Measurements from ENCODE around the gene TACSTD2.
"Not testable (repeated sequence)": the region's sequence is repeated elsewhere in the genome, so short reads cannot be mapped to it uniquely, and the experiment has no call there.

Gene TACSTD2

DNA sequence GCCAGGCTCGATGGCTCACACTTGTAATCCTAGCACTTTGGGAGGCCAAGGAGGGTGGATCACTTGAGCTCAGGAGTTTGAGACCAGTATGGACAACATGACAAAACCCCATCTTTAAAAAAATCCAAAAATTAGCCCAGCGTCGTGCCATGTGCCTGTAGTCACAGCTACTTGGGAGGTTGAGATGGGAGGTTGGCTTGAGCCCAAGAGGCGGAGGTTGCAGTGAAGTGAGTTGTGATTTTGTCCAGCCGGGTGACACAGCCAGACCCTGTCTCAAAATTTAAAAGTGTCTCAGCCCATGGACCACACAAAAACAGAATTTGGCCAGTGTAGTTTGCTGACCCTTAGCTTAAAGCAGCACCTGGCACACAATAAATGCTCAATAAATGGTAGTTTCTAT, 11.3 kb upstream of the TACSTD2 start:
- no peaks in the 10 kb centered on the region for H3K27me3 ChIP-seq

DNA sequence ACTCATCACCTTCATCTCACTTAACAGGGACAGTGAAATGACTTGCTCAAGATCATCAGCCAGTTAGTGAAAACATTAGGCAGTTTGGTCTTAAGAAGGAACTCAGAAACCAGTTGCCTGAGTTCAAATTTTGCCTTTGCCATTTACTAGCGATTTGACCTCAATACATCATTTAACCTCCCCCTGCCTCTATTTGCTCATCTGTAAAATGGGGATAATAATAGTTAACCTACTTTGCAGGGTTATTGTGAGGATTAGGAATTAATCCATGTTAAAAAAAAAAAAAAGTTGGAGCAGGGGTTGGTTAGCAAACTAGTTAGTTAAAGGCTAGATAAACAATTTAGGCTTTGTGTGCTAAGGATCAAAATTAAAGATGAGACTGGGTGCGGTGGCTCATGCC, 10.6 kb upstream of the TACSTD2 start:
- Histone ChIP-seq H3K36me3 (no peaks in the 10 kb centered on the region), H3K4me1 (peaks cover 5% of the 10 kb centered on the region; the same call in 1 of the 2 replicates), H3K4me3 (no peak overlapping the region), H3K27me3 (no peaks in the 10 kb centered on the region), H3K9ac (no peak overlapping the region), H3K9me3 (no peaks in the 10 kb centered on the region), H4K20me1 (no peaks in the 10 kb centered on the region), H3K27ac (no peak overlapping the region), H3K4me2 (no peak overlapping the region)
- no peak for TF ChIP-seq Cebpa-rat (IDR thresholded peaks at IDR 0.05)

More for the DNA sequence above, 11.3 kb upstream of the TACSTD2 start:
- no peaks in the 10 kb centered on the region for H3K9me3 ChIP-seq
- no peak for TF ChIP-seq Cebpa-rat (IDR thresholded peaks at IDR 0.05)
- H3K27ac ChIP-seq = no peak overlapping the region
- no peak overlapping the region for H3K4me2 ChIP-seq
- H3K36me3 ChIP-seq = no peaks in the 10 kb centered on the region
- peaks cover 2% of the 10 kb centered on the region; the same call in 1 of the 2 replicates for H3K4me1 ChIP-seq
- no peak overlapping the region for H3K9ac ChIP-seq
- H3K4me3 ChIP-seq = no peak overlapping the region
- H4K20me1 ChIP-seq = no peaks in the 10 kb centered on the region

DNA sequence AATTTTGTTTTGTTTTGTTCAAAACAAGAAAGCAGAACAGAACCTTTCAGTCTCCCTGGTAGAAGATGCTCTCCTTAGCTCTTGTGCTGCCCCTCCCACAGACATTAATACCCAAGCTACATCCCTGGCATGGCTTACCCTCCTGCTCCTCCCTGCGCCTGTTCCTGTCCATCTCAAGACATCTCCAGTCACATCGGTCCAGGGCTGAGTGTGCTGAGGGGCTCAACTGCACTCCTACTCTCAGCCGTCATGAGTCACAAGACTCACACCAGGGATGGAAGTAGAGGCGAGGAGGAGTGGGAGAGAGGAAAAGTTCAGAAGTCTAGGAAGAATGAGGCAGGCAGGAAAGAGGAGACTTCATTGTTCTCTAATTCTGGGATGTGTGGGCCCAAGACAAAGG, 9.2 kb upstream of the TACSTD2 start:
- H3K36me3 ChIP-seq = no peaks in the 10 kb centered on the region
- no peak for TF ChIP-seq Cebpa-rat (IDR thresholded peaks at IDR 0.05)
- H3K4me1 ChIP-seq = peaks cover 5% of the 10 kb centered on the region; the same call in 1 of the 2 replicates
- H3K27ac ChIP-seq = no peak overlapping the region
- no peaks in the 10 kb centered on the region for H3K9me3 ChIP-seq
- no peak overlapping the region for H3K4me2 ChIP-seq
- no peaks in the 10 kb centered on the region for H3K27me3 ChIP-seq
- H3K9ac ChIP-seq = no peak overlapping the region
- no peaks in the 10 kb centered on the region for H4K20me1 ChIP-seq
- H3K4me3 ChIP-seq = no peak overlapping the region

DNA sequence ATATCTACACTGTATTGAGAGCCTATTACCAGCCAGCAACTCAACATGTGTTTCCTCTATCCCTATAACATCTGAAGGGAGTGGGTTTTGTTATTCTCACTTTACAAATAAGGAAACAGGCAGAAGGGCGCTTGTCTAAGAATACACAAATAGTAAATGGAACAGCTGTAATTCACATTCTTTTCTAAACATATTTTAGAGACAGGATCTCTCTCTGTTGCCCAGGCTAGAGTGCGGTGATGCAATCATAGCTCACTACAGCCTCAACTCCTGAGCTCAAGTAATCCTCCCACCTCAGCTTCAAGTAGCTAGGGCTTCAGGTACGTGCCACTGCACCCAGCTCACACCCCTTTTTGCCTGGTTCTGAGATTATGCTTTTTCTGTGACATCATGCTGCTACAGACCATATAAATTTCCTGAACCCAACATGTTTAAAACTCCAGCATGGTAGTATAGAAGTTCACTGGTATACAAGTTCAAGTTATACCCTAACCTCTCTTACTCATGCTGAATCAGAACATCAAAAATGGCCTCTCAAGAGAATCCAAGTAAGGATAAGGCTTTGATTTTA, 8.6 kb upstream of the TACSTD2 start:
- Histone ChIP-seq H3K36me3 (no peaks in the 10 kb centered on the region), H3K9me3 (no peaks in the 10 kb centered on the region), H4K20me1 (no peaks in the 10 kb centered on the region), H3K4me3 (no peak overlapping the region), H3K27ac (no peak overlapping the region), H3K4me1 (peaks cover 5% of the 10 kb centered on the region; the same call in 1 of the 2 replicates), H3K27me3 (no peaks in the 10 kb centered on the region), H3K4me2 (no peak overlapping the region), H3K9ac (no peak overlapping the region)
- TF ChIP-seq Cebpa-rat (IDR thresholded peaks at IDR 0.05) = no peak

DNA sequence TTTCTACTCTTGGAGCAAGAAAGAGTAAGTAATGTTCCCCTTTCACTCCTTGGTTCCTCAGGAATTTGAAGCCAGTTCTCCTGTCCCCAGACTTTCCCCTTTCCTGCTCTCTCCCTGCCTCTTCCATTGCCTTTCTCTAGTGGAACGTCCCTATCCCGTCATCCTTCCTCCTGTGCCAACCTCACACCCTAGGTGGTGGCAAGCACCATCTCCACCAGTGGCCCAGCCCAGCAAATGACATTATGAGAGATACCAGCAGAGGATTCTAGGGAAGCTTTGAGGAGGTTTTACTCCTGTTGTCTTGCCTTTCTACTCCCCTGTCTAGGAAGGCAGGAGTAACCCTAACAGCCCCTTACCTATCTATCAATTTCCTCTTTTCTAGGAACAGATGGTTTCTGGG, 8.1 kb upstream of the TACSTD2 start:
- no peak overlapping the region for H3K27ac ChIP-seq
- no peaks in the 10 kb centered on the region for H3K9me3 ChIP-seq
- TF ChIP-seq Cebpa-rat (IDR thresholded peaks at IDR 0.05) = no peak
- H3K4me1 ChIP-seq = peaks cover 5% of the 10 kb centered on the region; the same call in 1 of the 2 replicates
- H3K9ac ChIP-seq = no peak overlapping the region
- no peaks in the 10 kb centered on the region for H3K27me3 ChIP-seq
- no peak overlapping the region for H3K4me3 ChIP-seq
- no peak overlapping the region for H3K4me2 ChIP-seq
- no peaks in the 10 kb centered on the region for H4K20me1 ChIP-seq
- no peaks in the 10 kb centered on the region for H3K36me3 ChIP-seq

DNA sequence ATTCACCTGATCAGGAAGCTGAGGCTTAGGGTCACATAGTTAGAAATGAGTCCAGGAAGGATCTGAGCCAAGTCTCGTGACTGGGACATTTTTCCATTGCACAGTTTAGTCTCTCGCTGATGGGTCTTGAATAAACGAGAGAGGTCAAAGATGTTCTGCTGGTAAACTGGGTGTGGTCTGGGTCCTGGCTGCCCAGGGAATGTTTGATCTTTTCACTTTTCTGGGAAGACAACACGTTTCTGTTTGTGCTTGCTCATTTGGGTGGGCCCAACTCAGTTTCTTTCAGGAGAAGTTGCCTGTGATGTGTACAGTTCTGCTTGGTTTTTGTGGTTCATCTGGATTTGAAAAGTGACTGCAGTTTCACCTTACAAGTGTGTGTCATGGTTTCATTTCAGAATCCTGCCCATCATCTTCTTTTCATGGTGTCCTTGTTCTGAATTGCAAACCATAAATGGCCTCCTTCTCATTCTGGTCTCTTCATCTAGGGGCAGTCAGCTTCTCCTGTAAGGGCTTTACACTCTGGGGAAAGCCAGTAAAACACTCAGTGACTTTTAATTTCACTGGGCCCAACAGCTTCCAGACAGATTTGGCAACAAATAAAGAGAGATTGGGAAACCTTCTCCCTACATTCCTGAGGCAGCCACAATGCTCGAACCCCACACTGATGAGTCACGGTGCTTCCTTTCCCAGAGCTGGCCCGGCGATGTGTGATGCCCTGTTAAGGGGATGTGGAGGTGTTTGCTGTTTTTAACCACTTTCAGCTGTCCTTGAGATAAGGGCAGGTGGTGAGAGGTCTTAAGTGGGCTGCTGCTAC, 7.2 kb upstream of the TACSTD2 start:
- H4K20me1 ChIP-seq = no peaks in the 10 kb centered on the region
- H3K36me3 ChIP-seq = no peaks in the 10 kb centered on the region
- no peak overlapping the region for H3K27ac ChIP-seq
- no peak for TF ChIP-seq Cebpa-rat (IDR thresholded peaks at IDR 0.05)
- H3K27me3 ChIP-seq = no peaks in the 10 kb centered on the region
- no peak overlapping the region for H3K4me3 ChIP-seq
- H3K4me1 ChIP-seq = peaks cover 5% of the 10 kb centered on the region; the same call in 1 of the 2 replicates
- H3K9me3 ChIP-seq = no peaks in the 10 kb centered on the region
- no peak overlapping the region for H3K4me2 ChIP-seq
- H3K9ac ChIP-seq = no peak overlapping the region

DNA sequence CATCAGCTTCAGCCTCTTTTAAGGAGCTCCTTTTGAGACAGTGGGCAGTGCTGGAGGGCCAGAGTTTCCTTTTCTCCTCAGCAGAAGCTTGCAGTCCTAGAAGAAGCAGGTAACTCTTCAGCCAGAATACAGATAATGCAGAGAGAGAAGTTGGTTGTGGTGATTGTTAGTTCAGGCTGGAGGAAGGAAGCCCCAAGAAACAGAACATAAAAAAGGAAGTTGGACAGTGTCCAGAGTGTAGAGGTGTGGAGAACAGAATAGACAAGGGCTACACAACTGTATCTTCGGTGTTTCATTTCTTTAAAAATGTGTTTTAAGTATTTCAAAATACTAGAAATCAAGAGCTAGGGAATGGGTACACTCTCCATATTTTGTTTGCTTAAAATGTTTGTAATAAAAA, 6.4 kb upstream of the TACSTD2 start:
- Histone ChIP-seq H3K27me3 (no peaks in the 10 kb centered on the region), H3K4me2 (no peak overlapping the region), H3K36me3 (no peaks in the 10 kb centered on the region), H3K9ac (no peak overlapping the region), H3K9me3 (no peaks in the 10 kb centered on the region), H3K4me3 (no peak overlapping the region), H3K27ac (no peak overlapping the region), H3K4me1 (peaks cover 5% of the 10 kb centered on the region; the same call in 1 of the 2 replicates), H4K20me1 (no peaks in the 10 kb centered on the region)
- no peak for TF ChIP-seq Cebpa-rat (IDR thresholded peaks at IDR 0.05)

DNA sequence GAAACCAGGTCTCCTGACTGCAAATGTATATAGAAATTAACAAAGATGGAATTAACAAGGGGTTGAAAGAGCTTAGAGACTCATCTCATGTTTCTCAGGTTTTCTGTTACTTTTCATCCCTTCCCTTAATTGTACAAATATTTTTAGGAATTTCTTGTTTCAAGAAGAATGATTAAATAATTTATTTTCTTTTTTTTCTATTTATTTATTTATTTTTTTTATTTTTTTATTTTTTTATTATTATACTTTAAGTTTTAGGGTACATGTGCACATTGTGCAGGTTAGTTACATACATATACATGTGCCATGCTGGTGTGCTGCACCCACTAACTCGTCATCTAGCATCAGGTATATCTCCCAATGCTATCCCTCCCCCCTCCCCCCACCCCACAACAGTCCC, 5.1 kb upstream of the TACSTD2 start:
- H3K27me3 ChIP-seq, H3K4me3 ChIP-seq, H3K4me2 ChIP-seq, H3K9ac ChIP-seq, H3K27ac ChIP-seq, H3K9me3 ChIP-seq, H3K4me1 ChIP-seq, H4K20me1 ChIP-seq, H3K36me3 ChIP-seq: not testable (repeated sequence)

DNA sequence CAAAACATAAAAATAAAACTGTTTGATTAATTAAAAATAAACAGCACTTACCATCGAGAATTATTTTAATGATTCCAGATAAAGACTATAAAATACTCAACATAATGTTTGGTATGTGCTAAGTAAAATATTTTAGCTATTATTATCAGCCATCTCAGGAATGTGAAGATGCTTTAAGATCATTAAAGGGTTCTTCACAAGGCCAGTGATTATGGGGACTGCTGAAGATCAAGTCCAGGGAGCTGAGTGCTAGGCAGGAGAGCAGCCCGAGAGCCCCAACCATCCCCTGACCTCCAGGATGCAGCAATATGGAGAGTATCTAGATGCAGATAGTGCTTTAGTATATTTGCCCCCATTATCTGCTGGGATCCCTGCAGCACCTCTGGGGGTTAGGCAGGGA, 4.6 kb upstream of the TACSTD2 start:
- Histone ChIP-seq H4K20me1 (no peaks in the 10 kb centered on the region), H3K27ac (no peak overlapping the region), H3K36me3 (no peaks in the 10 kb centered on the region), H3K27me3 (no peaks in the 10 kb centered on the region), H3K4me3 (no peak overlapping the region), H3K4me1 (peaks cover 5% of the 10 kb centered on the region; the same call in 1 of the 2 replicates), H3K9me3 (peaks cover 6% of the 10 kb centered on the region), H3K9ac (no peak overlapping the region), H3K4me2 (no peak overlapping the region)
- TF ChIP-seq Cebpa-rat (IDR thresholded peaks at IDR 0.05) = no peak

DNA sequence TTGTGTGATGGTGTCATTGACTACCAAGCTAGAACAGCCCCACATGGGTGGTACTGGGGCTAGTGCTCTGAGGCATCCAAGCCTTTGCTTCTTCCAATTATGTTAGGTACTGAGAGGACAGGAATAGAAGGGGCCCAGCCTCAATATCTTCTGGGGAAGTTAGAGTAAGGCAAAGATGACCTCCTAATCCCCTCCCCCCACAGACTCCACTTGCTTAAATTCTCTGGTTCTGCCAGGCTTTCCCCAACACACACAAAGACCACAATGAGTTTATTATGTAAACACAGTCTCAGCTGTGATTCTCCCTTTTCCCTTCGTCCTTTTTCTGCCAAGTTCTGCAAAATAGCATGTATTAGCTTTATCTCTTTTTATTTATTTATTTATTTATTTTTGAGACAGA, 3.1 kb upstream of the TACSTD2 start:
- Histone ChIP-seq H3K36me3 (no peaks in the 10 kb centered on the region), H3K4me1 (peaks cover 5% of the 10 kb centered on the region; the same call in 1 of the 2 replicates), H3K4me2 (no peak overlapping the region), H3K27me3 (no peaks in the 10 kb centered on the region), H3K9me3 (peaks cover 14% of the 10 kb centered on the region), H3K9ac (no peak overlapping the region), H3K4me3 (no peak overlapping the region), H3K27ac (no peak overlapping the region), H4K20me1 (no peaks in the 10 kb centered on the region)
- no peak for TF ChIP-seq Cebpa-rat (IDR thresholded peaks at IDR 0.05)

Measured in BLaER1 (cell line).